ENCODE measurements around the gene XPR1.
"Not testable (repeated sequence)": the region's sequence is repeated elsewhere in the genome, so short reads cannot be mapped to it uniquely, and the experiment has no call there.

DNA sequence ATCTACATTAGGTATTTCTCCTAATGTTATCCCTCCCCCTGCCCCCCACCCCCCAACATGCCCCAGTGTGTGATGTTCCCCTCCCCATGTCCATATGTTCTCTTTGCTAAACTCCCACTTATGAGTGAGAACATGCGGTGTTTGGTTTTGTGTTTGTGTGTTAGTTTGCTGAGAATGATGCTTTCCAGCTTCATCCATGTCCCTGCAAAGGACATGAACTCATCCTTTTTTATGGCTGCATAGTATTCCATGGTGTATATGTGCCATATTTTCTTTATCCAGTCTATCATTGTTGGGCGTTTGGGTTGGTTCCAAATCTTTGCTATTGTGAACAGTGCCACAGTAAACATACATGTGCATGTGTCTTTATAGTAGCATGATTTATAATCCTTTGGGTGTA is 199.7 kb downstream of the XPR1 start:
- not testable (repeated sequence) for TF ChIP-seq EZH2 (IDR thresholded peaks at IDR 0.05; ENCODE audit: low read length)
- TF ChIP-seq, protein P1, sequence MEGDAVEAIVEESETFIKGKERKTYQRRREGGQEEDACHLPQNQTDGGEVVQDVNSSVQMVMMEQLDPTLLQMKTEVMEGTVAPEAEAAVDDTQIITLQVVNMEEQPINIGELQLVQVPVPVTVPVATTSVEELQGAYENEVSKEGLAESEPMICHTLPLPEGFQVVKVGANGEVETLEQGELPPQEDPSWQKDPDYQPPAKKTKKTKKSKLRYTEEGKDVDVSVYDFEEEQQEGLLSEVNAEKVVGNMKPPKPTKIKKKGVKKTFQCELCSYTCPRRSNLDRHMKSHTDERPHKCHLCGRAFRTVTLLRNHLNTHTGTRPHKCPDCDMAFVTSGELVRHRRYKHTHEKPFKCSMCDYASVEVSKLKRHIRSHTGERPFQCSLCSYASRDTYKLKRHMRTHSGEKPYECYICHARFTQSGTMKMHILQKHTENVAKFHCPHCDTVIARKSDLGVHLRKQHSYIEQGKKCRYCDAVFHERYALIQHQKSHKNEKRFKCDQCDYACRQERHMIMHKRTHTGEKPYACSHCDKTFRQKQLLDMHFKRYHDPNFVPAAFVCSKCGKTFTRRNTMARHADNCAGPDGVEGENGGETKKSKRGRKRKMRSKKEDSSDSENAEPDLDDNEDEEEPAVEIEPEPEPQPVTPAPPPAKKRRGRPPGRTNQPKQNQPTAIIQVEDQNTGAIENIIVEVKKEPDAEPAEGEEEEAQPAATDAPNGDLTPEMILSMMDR (optimal IDR thresholded peaks at IDR 0.05 in 1 of 3, IDR thresholded peaks at IDR 0.05 in 1 of 3, conservative IDR thresholded peaks at IDR 0.05 in 1 of 3; ENCODE audit: extremely low read depth in 1 of 3, insufficient read depth in 2 of 3, low read length in 3 of 3), result not testable (repeated sequence)

All from keratinocyte (primary cell).